GM13977 (cell line): ENCODE data around the gene KLF4.

Experiments
- DNase-seq: peaks from one replicate; pipeline ENCODE4 v3.0.0; 2012; ENCODE audit warnings: low spot score
- CTCF ChIP-seq: IDR thresholded peaks from 2 replicates; pipeline ENCODE4 v1.5.1; 2012; ENCODE audit warnings: mild to moderate bottlenecking, control low read depth; ENCODE audit not compliant: insufficient read depth; ENCODE audit errors: extremely low read depth, missing control alignments
- in situ Hi-C: fragments of 300-500 bp; cut with MboI; formaldehyde crosslinking; loops from one replicate; pipeline ENCODE4 v1.12.0; 2022; ENCODE audit warnings: low sequenced_read_pairs, low pct_unique_long_range_greater_than_20kb, mixed read lengths, inconsistent platforms; ENCODE audit not compliant: unreplicated experiment

The KLF4 gene

GRCh38 chr9:107437716-107438115 lies 51.9 kb downstream of the KLF4 start:
- no peak for TF ChIP-seq CTCF
- in situ Hi-C loops, result no loop called here
- DNase-seq, result no peak

GRCh38 chr9:107435415-107435814 lies 54.2 kb downstream of the KLF4 start:
- no peak for DNase-seq
- TF ChIP-seq CTCF, result no peak
- in situ Hi-C loops, result no loop called here
